ENCODE results near the gene PLEKHB1.

Gene PLEKHB1

GRCh38 chr11:73651661-73652045 is 5.3 kb downstream of the PLEKHB1 start:
- TF ChIP-seq JUND (IDR thresholded peaks at IDR 0.05; ENCODE audit: low read depth), result no peak
- DNase-seq (ENCODE audit: low read depth in 1 of 2, low spot score in 1 of 2), result no peak
- in situ Hi-C loops (cut with HindIII; ENCODE audit: low pct_unique_long_range_greater_than_20kb, low sequenced_read_pairs), result no loop called here

- in situ Hi-C loops (cut with HindIII; ENCODE audit: low pct_unique_long_range_greater_than_20kb, low sequenced_read_pairs), result no loop called here
- no peak for TF ChIP-seq JUND (IDR thresholded peaks at IDR 0.05; ENCODE audit: low read depth)
- DNase-seq (ENCODE audit: low read depth in 1 of 2, low spot score in 1 of 2), result no peak
These were observed 5.8 kb downstream of the PLEKHB1 start for GRCh38 chr11:73652046-73652730.

GRCh38 chr11:73652856-73653559 is 6.6 kb downstream of the PLEKHB1 start:
- DNase-seq (ENCODE audit: low read depth in 1 of 2, low spot score in 1 of 2), result no peak
- in situ Hi-C loops (cut with HindIII; ENCODE audit: low pct_unique_long_range_greater_than_20kb, low sequenced_read_pairs), result no loop called here
- no peak for TF ChIP-seq JUND (IDR thresholded peaks at IDR 0.05; ENCODE audit: low read depth)

GRCh38 chr11:73653996-73654395 is 7.6 kb downstream of the PLEKHB1 start:
- in situ Hi-C loops (cut with HindIII; ENCODE audit: low pct_unique_long_range_greater_than_20kb, low sequenced_read_pairs), result no loop called here
- DNase-seq (ENCODE audit: low read depth in 1 of 2, low spot score in 1 of 2), result no peak
- TF ChIP-seq JUND (IDR thresholded peaks at IDR 0.05; ENCODE audit: low read depth), result no peak

- DNase-seq (ENCODE audit: low read depth in 1 of 2, low spot score in 1 of 2), result no peak
- TF ChIP-seq JUND (IDR thresholded peaks at IDR 0.05; ENCODE audit: low read depth), result no peak
- in situ Hi-C loops (cut with HindIII; ENCODE audit: low pct_unique_long_range_greater_than_20kb, low sequenced_read_pairs), result no loop called here
These were observed 8.2 kb downstream of the PLEKHB1 start for GRCh38 chr11:73654482-73655021.

GRCh38 chr11:73655686-73656085 is 9.3 kb downstream of the PLEKHB1 start:
- no peak for DNase-seq (ENCODE audit: low read depth in 1 of 2, low spot score in 1 of 2)
- in situ Hi-C loops (cut with HindIII; ENCODE audit: low pct_unique_long_range_greater_than_20kb, low sequenced_read_pairs), result no loop called here
- TF ChIP-seq JUND (IDR thresholded peaks at IDR 0.05; ENCODE audit: low read depth), result no peak

- in situ Hi-C loops (cut with HindIII; ENCODE audit: low pct_unique_long_range_greater_than_20kb, low sequenced_read_pairs), result no loop called here
- no peak for DNase-seq (ENCODE audit: low read depth in 1 of 2, low spot score in 1 of 2)
- no peak for TF ChIP-seq JUND (IDR thresholded peaks at IDR 0.05; ENCODE audit: low read depth)
These were observed 10.6 kb downstream of the PLEKHB1 start for GRCh38 chr11:73656985-73657384.

GRCh38 chr11:73659961-73660360 is 13.6 kb downstream of the PLEKHB1 start:
- TF ChIP-seq JUND (IDR thresholded peaks at IDR 0.05; ENCODE audit: low read depth), result no peak
- in situ Hi-C loops (cut with HindIII; ENCODE audit: low pct_unique_long_range_greater_than_20kb, low sequenced_read_pairs), result no loop called here
- peak; percentile 50 to 88 for DNase-seq (ENCODE audit: low read depth in 1 of 2, low spot score in 1 of 2)

- in situ Hi-C loops (cut with HindIII; ENCODE audit: low pct_unique_long_range_greater_than_20kb, low sequenced_read_pairs), result no loop called here
These were observed 14.2 kb downstream of the PLEKHB1 start for GRCh38 chr11:73660497-73661034.

GRCh38 chr11:73661035-73661628 is 14.8 kb downstream of the PLEKHB1 start:
- in situ Hi-C loops (cut with HindIII; ENCODE audit: low pct_unique_long_range_greater_than_20kb, low sequenced_read_pairs), result no loop called here
- TF ChIP-seq JUND (IDR thresholded peaks at IDR 0.05; ENCODE audit: low read depth), result no peak

More at GRCh38 chr11:73660497-73661034, 14.2 kb downstream of the PLEKHB1 start:
- TF ChIP-seq JUND (IDR thresholded peaks at IDR 0.05; ENCODE audit: low read depth), result no peak
- no peak for DNase-seq (ENCODE audit: low read depth in 1 of 2, low spot score in 1 of 2)

GRCh38 chr11:73662445-73663157 is 16.2 kb downstream of the PLEKHB1 start:
- no peak for TF ChIP-seq JUND (IDR thresholded peaks at IDR 0.05; ENCODE audit: low read depth)
- in situ Hi-C loops (cut with HindIII; ENCODE audit: low pct_unique_long_range_greater_than_20kb, low sequenced_read_pairs), result no loop called here
- no peak for DNase-seq (ENCODE audit: low read depth in 1 of 2, low spot score in 1 of 2)

More at GRCh38 chr11:73661035-73661628, 14.8 kb downstream of the PLEKHB1 start:
- DNase-seq (ENCODE audit: low read depth in 1 of 2, low spot score in 1 of 2), result peak; percentile 91 to 99
